Measurements from ENCODE around the gene CHAT.

DNA sequence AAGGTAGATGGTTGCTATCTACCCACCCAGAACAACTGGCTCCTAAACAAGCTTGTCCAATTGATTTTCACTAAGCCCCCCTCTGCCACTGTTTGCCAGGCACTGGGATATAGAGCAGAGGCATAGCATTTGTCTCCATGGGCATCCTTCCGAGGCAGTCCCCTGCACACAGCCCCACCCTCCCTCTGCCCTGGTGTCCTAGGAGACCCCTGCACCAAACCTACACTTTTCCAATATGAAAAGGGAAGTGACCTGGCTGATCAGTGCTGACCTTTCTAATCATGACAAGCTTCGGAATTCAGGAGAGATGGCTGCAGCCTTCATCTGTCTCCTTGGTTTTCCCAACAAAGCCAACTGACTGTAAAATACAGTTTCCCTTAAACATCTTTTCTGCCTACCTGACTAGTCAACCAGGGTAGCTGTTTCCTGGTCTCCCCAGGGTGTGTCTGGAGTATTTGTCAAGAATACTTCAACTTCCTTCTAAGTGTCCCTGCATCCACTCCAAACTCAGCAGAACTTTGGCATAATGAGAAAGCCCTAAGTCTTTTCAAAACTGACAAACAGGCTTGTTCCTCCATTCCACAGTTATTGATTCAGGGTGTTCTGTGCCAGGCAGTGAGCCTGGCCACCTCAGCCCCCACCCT, 11.3 kb upstream of the CHAT start:
- TF ChIP-seq POLR2A (IDR thresholded peaks at IDR 0.05; ENCODE audit: low read depth, low read length) (no peak), SPI1 (IDR thresholded peaks at IDR 0.05; ENCODE audit: low read depth, low read length) (no peak), POLR2AphosphoS5 (IDR thresholded peaks at IDR 0.05; ENCODE audit: low read depth, low read length) (no peak)

Measured in GM12891 (cell line).